NCI-H1092 (cell line): ENCODE data around the gene HOXA5.

Source experiments
- DNase-seq: peaks from one replicate; lab custom pipeline; 2025; lab: John Stamatoyannopoulos, UW

HOXA5 gene

DNA sequence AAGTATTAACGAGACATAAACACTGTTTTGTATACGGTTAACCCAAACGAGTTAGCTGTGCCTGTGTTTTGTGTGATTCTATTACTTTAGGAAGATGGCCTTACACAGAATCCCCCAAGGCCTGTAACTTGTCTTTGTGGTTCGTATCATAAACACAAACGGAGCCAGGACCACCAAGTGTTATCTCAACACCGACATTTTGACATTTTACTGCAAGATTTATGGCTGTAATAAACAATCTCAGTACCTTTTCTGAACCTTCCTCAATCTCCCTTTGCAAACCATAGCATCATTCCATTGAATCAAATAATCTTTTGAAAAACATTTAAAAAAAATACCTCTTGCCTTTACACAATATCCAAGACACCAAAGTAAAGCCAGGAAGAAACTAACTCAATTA, 10.5 kb downstream of the HOXA5 start:
- DNase-seq = no peak

DNA sequence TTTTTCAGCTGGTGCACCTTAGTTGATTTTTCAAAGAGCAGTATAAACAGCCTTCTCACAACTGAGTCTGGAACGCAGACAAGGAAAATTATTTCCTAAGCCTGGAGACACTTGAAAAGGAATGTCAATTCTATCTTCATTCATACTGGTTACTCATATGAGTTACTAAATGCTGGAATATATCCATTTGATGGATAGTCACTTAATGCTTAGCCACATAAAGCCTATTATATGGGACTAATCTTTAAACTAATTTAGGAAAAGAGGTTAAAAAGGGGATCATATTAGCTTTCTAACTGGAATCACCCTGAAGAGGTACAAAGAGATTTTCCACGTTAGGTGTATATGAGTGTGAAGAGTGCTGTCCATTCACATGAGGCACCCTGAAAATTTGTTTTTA, 11.3 kb downstream of the HOXA5 start:
- DNase-seq = no peak

DNA sequence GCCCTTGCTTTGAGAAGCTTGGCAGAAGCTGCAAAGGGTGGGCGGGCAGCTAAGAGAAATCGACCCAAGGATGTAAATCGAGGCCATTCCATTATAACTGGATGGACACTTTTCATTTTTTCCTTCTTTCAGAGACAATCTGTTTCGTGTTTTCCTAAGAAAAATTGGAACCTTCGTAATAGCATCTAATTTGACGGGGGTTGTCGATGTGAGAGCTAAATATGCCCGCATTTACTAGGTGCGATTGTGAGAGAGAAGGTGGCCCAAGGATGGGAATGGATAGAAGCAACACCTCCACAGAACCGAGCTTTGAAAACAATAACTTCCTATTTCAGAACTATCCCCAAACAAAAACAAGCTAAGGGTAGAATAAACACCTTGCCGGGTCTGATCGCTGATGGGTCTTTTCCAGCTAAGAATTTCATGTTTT, 12.1 kb downstream of the HOXA5 start:
- DNase-seq = no peak

DNA sequence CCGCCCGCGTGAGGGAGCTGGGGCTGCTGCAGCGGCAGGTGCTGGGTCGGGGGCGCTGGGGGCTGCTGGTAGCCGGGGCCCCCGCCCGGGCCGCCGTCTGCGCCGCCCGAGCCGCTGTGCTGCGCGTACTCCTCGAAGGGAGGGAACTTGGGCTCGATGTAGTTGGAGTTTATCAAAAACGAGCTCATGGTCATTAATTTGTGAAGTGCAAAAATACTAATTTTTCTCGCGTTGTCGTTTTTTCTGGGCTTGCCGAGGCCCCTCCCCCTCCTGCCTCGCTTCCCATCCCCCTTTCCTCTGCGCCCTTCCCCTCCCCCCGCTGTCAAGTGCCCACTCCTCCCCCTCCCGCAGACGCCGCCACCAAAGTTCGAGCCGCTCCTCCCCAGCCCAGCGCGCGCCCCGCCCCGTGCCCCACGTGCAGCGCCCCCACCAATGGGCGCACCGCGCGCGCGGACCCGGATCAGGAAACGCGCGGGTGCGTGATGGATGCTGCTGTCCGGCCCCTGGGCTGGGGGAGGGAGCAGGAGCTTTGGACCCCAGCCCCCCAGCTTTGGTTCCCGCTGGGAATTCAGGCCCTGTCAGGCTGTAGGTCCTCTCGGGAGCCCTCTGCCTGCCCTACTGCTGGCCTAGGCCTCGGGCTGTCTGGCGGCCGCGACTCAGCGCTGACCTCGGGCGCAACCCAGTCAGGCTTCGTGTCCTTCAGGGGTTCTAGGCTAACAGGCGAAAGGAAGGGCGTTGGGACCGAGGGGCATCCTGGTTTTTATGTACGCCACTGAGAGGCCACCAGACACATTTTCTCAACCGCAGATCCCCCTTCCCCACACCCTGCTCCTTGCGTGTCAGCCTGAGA, 12.7 kb downstream of the HOXA5 start, which contains the start of gene HOXA4:
HOXA4 (minus strand) TSS at position 218 of the 850 bp plus-strand sequence; CDS start at position 194, 24 bp downstream.
- DNase-seq = peak; percentile 92

GRCh38 chr7:27129729-27130539, 13.5 kb downstream of the HOXA5 start:
- DNase-seq = peak; percentile 62

GRCh38 chr7:27128776-27129728, 14.4 kb downstream of the HOXA5 start:
- no peak for DNase-seq

DNA sequence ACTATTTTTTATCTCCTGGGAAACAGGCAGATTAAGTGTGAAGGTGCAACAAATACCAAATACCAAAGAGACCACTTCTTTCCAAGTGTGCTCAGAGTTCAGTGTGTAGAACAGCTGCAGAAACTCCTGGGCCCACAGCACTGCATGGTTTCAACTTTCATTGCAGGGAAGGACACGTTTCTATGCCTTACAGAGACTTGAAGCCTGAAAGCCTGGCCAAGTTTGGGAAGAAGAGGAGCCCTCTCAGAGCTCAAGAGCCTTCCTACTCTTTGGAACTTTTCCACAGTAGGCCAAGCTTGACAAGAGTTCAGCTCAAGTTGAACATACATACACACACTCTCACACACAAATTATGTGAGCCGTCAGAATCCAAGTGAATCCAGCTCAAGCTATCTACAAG, 15.4 kb downstream of the HOXA5 start:
- DNase-seq = no peak

- DNase-seq = no peak
Measured at GRCh38 chr7:27126596-27127327, 16.7 kb downstream of the HOXA5 start.

GRCh38 chr7:27125986-27126394, 17.5 kb downstream of the HOXA5 start:
- no peak for DNase-seq

- no peak for DNase-seq
Measured at GRCh38 chr7:27124902-27125689, 18.4 kb downstream of the HOXA5 start.

DNA sequence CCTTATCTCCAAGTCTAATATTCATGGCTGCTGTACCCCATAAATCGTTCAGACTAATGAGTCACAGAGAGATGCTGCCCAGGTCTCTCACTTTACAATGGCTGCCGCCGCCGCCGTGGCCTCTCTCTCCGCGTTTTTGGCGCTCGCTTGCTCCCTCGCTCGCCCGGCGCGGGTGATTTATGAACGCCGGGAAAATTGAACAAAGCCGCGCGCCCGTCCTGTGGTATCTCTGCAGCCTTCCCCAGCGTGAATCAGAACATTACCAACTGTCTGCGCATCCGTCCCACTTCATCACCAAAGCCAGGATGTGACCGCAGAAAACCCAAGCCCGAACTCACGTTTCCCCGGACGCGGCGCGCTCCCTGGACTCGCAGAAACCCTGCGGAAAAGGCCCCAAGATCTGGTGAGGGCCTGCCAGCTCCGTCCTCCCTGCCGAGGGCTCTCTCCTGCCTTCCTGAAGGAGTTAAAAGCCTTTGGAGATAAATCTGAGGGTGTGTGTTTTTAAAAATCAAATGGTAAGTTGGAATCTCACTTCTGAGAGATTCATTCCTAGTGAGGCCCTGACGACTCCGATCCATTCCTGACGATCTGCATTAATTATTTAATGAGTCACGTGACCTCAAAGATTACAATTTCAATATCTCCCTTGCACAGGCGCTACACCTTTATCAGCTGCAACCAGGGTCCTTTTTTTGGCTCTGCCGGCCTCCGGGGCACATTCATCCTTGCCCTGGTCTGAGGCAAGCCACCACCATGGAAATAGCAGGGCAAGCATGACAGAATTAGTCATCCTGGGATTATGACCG, 19.2 kb downstream of the HOXA5 start:
- DNase-seq = no peak

- DNase-seq = no peak
Measured at GRCh38 chr7:27123477-27124053, 19.9 kb downstream of the HOXA5 start.

GRCh38 chr7:27123007-27123476, 20.4 kb downstream of the HOXA5 start:
- DNase-seq = no peak

GRCh38 chr7:27122077-27122910, 21.2 kb downstream of the HOXA5 start:
- no peak for DNase-seq

DNA sequence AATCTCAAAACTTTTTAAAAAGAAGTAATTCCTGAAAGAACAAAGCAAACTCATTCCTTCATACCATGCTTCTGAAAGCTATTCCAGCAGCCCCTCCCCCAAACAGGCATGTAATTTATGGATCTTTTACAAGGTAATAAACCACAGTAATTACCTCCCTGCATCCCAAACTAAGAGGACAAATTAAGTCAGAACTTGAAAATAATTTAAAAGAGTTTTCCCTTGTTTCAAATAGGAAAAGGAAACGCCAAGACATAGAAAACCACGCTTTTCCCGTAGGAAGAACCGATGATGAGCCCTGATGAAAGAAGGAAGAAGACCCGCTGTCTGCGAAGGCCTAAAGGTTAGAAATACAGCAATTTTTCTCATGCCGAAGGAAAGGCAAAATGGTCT, 21.8 kb downstream of the HOXA5 start:
- no peak for DNase-seq

DNA sequence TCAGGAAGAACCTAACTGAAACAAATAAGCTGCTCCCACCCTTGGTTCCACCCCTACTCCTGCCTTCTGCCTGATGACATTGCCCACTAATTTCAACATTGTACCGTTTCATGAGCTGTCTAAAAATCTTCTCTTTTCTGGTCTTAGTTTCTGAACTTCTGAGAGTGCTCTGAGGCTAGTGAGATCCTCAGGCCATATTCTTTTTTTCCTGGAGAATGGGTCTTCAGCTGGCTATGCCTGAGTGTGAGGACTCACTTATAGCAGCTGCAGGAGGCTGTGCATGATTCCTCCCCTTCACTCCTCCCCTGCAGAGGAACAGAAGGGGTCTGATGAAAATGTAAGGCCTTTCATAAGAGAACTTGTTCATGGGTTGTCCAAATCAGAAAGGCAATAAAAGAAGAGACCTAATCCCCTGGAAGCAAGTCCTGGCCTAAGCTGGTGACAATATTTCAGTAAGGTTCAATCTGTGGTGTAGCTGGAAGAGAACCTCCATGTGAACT, 24.0 kb downstream of the HOXA5 start:
- no peak for DNase-seq

GRCh38 chr7:27118580-27118979, 24.9 kb downstream of the HOXA5 start:
- no peak for DNase-seq
